HEK293 (cell line): ENCODE data around the gene ZNF593OS.

Source experiments
- BCL11A ChIP-seq: fragments of 450-650 bp; formaldehyde crosslinking; IDR thresholded peaks from 2 replicates; pipeline ENCODE4 v1.5.1; 2016; ENCODE audit warnings: low read depth, missing biosample characterization, missing genetic modification characterization
- IKZF3 ChIP-seq: fragments of 450-650 bp; IDR thresholded peaks from 2 replicates; pipeline ENCODE4 v1.5.0; 2018; ENCODE audit warnings: missing biosample characterization, mild to moderate bottlenecking, missing genetic modification characterization, moderate library complexity
- MEIS1 ChIP-seq: sonication (generic); formaldehyde crosslinking; IDR thresholded peaks from 2 replicates; pipeline ENCODE4 v1.8.1; 2022; ENCODE audit warnings: missing genetic modification reagents, mild to moderate bottlenecking, borderline replicate concordance
- RBAK ChIP-seq: fragments of 450-650 bp; formaldehyde crosslinking; IDR thresholded peaks from 2 replicates; pipeline ENCODE4 v1.5.1; 2016; ENCODE audit warnings: missing biosample characterization, missing genetic modification characterization
- REPIN1 ChIP-seq: fragments of 450-650 bp; formaldehyde crosslinking; IDR thresholded peaks from 2 replicates; pipeline ENCODE4 v1.5.1; 2017; ENCODE audit warnings: missing biosample characterization, missing genetic modification characterization, low read depth
- SALL2 ChIP-seq: fragments of 450-650 bp; formaldehyde crosslinking; IDR thresholded peaks from 2 replicates; pipeline ENCODE4 v1.5.0; 2017; ENCODE audit warnings: missing biosample characterization, mild to moderate bottlenecking, missing genetic modification characterization, borderline replicate concordance
- SCRT1 ChIP-seq: fragments of 450-650 bp; formaldehyde crosslinking; IDR thresholded peaks from 2 replicates; pipeline ENCODE4 v1.5.1; 2016; ENCODE audit warnings: missing biosample characterization, missing genetic modification characterization, borderline replicate concordance
- SP2 ChIP-seq: fragments of 450-650 bp; formaldehyde crosslinking; IDR thresholded peaks from 2 replicates; pipeline ENCODE4 v1.5.1; 2016; ENCODE audit warnings: missing biosample characterization, missing genetic modification characterization
- ZBTB48 ChIP-seq: fragments of 450-650 bp; formaldehyde crosslinking; IDR thresholded peaks from 2 replicates; pipeline ENCODE4 v1.5.1; 2016; ENCODE audit warnings: missing biosample characterization, missing genetic modification characterization
- ZBTB6 ChIP-seq: fragments of 450-650 bp; formaldehyde crosslinking; IDR thresholded peaks from 2 replicates; pipeline ENCODE4 v1.5.1; 2017; ENCODE audit warnings: missing biosample characterization, missing genetic modification characterization
- ZFP37 ChIP-seq: fragments of 450-650 bp; formaldehyde crosslinking; IDR thresholded peaks from 2 replicates; pipeline ENCODE4 v1.5.1; 2016; ENCODE audit warnings: missing biosample characterization, missing genetic modification characterization
- ZNF114 ChIP-seq: fragments of 450-650 bp; formaldehyde crosslinking; IDR thresholded peaks from 2 replicates; pipeline ENCODE4 v1.5.0; 2017; ENCODE audit warnings: missing biosample characterization, missing genetic modification characterization
- ZNF132 ChIP-seq: fragments of 450-650 bp; formaldehyde crosslinking; IDR thresholded peaks from 2 replicates; pipeline ENCODE4 v1.5.1; 2017; ENCODE audit warnings: missing biosample characterization, missing genetic modification characterization, borderline replicate concordance
- ZNF133 ChIP-seq: fragments of 450-650 bp; formaldehyde crosslinking; IDR thresholded peaks from 2 replicates; pipeline ENCODE4 v1.5.1; 2016; ENCODE audit warnings: missing biosample characterization, missing genetic modification characterization
- ZNF140 ChIP-seq: fragments of 450-650 bp; formaldehyde crosslinking; IDR thresholded peaks from 2 replicates; pipeline ENCODE4 v1.5.1; 2016; ENCODE audit warnings: missing biosample characterization, missing genetic modification characterization
- ZNF146 ChIP-seq: fragments of 450-650 bp; formaldehyde crosslinking; IDR thresholded peaks from 2 replicates; pipeline ENCODE4 v1.5.1; 2016; ENCODE audit warnings: missing biosample characterization, missing genetic modification characterization
- ZNF157 ChIP-seq: fragments of 450-650 bp; formaldehyde crosslinking; IDR thresholded peaks from 2 replicates; pipeline ENCODE4 v1.5.1; 2016; ENCODE audit warnings: missing biosample characterization, missing genetic modification characterization
- ZNF174 ChIP-seq: fragments of 450-650 bp; formaldehyde crosslinking; IDR thresholded peaks from 2 replicates; pipeline ENCODE4 v1.5.0; 2017; ENCODE audit warnings: missing biosample characterization, mild to moderate bottlenecking, missing genetic modification characterization
- ZNF248 ChIP-seq: fragments of 450-650 bp; formaldehyde crosslinking; IDR thresholded peaks from 2 replicates; pipeline ENCODE4 v1.5.1; 2017; ENCODE audit warnings: missing biosample characterization, missing genetic modification characterization
- ZNF274 ChIP-seq, 2 experiments: fragments of 200-500 bp in 1 of 2; fragments of 450-650 bp in 1 of 2; sonication (Bioruptor generic) in 1 of 2; formaldehyde crosslinking in 1 of 2; IDR thresholded peaks; 2 replicates each; pipeline versions ENCODE4 v1.5.1 to v1.6.1; 2014 to 2016; ENCODE audit warnings: borderline replicate concordance in 1 of 2, inconsistent platforms in 1 of 2, low read length in 1 of 2, missing biosample characterization in 1 of 2, missing genetic modification characterization in 1 of 2
- ZNF302 ChIP-seq: fragments of 450-650 bp; formaldehyde crosslinking; IDR thresholded peaks from 2 replicates; pipeline ENCODE4 v1.5.1; 2016; ENCODE audit warnings: missing biosample characterization, missing genetic modification characterization, low read depth
- ZNF350 ChIP-seq: fragments of 450-650 bp; formaldehyde crosslinking; IDR thresholded peaks from 2 replicates; pipeline ENCODE4 v1.5.0; 2017; ENCODE audit warnings: missing biosample characterization, mild to moderate bottlenecking, missing genetic modification characterization
- ZNF426 ChIP-seq: fragments of 450-650 bp; formaldehyde crosslinking; IDR thresholded peaks from 2 replicates; pipeline ENCODE4 v1.5.1; 2017; ENCODE audit warnings: missing biosample characterization, missing genetic modification characterization, mild to moderate bottlenecking, inconsistent platforms, moderate library complexity
- ZNF529 ChIP-seq: fragments of 450-650 bp; formaldehyde crosslinking; IDR thresholded peaks from 2 replicates; pipeline ENCODE4 v1.5.1; 2017; ENCODE audit warnings: missing genetic modification characterization, missing biosample characterization; ENCODE audit not compliant: insufficient replicate concordance
- ZNF555 ChIP-seq: fragments of 450-650 bp; formaldehyde crosslinking; conservative IDR thresholded peaks from 2 replicates; pipeline ENCODE4 v1.5.1; 2017; ENCODE audit warnings: missing biosample characterization, mild to moderate bottlenecking, missing genetic modification characterization, inconsistent platforms
- ZNF560 ChIP-seq: fragments of 450-650 bp; formaldehyde crosslinking; IDR thresholded peaks from 2 replicates; pipeline ENCODE4 v1.5.1; 2017; ENCODE audit warnings: missing biosample characterization, missing genetic modification characterization, borderline replicate concordance
- ZNF561 ChIP-seq: fragments of 450-650 bp; IDR thresholded peaks from 2 replicates; pipeline ENCODE4 v1.5.1; 2018; ENCODE audit warnings: missing biosample characterization, missing genetic modification characterization, borderline replicate concordance
- ZNF585B ChIP-seq: fragments of 450-650 bp; formaldehyde crosslinking; IDR thresholded peaks from 2 replicates; pipeline ENCODE4 v1.5.1; 2016; ENCODE audit warnings: missing biosample characterization, missing genetic modification characterization
- ZNF610 ChIP-seq: fragments of 450-650 bp; formaldehyde crosslinking; IDR thresholded peaks from 2 replicates; pipeline ENCODE4 v1.5.1; 2016; ENCODE audit warnings: missing biosample characterization, missing genetic modification characterization, borderline replicate concordance
- ZNF701 ChIP-seq: fragments of 450-650 bp; formaldehyde crosslinking; IDR thresholded peaks from 2 replicates; pipeline ENCODE4 v1.5.1; 2016; ENCODE audit warnings: missing biosample characterization, missing genetic modification characterization
- ZNF768 ChIP-seq: fragments of 450-650 bp; formaldehyde crosslinking; IDR thresholded peaks from 2 replicates; pipeline ENCODE4 v1.5.1; 2018; ENCODE audit warnings: missing biosample characterization, mild to moderate bottlenecking, missing genetic modification characterization
- ZNF791 ChIP-seq: fragments of 450-650 bp; formaldehyde crosslinking; IDR thresholded peaks from 2 replicates; pipeline ENCODE4 v1.5.1; 2016; ENCODE audit warnings: missing biosample characterization, missing genetic modification characterization
- ZSCAN16 ChIP-seq: fragments of 450-650 bp; formaldehyde crosslinking; IDR thresholded peaks from 2 replicates; pipeline ENCODE4 v1.5.1; 2016; ENCODE audit warnings: missing biosample characterization, missing genetic modification characterization
- ZSCAN23 ChIP-seq: fragments of 450-650 bp; formaldehyde crosslinking; IDR thresholded peaks from 2 replicates; pipeline ENCODE4 v1.5.1; 2016; ENCODE audit warnings: missing biosample characterization, missing genetic modification characterization
- ZSCAN30 ChIP-seq: fragments of 450-650 bp; IDR thresholded peaks from 2 replicates; pipeline ENCODE4 v1.5.1; 2018; ENCODE audit warnings: missing biosample characterization, mild to moderate bottlenecking, missing genetic modification characterization, moderate library complexity
- TF ChIP-seq, protein P1 (sequence below): fragments of 450-650 bp; formaldehyde crosslinking; IDR thresholded peaks from 2 replicates; pipeline ENCODE4 v1.5.1; 2016; ENCODE audit warnings: missing biosample characterization, missing genetic modification characterization
- TF ChIP-seq, protein P2 (sequence below): fragments of 450-650 bp; formaldehyde crosslinking; IDR thresholded peaks from 2 replicates; pipeline ENCODE4 v1.5.1; 2016; ENCODE audit warnings: missing biosample characterization, missing genetic modification characterization

ZNF593OS gene

DNA sequence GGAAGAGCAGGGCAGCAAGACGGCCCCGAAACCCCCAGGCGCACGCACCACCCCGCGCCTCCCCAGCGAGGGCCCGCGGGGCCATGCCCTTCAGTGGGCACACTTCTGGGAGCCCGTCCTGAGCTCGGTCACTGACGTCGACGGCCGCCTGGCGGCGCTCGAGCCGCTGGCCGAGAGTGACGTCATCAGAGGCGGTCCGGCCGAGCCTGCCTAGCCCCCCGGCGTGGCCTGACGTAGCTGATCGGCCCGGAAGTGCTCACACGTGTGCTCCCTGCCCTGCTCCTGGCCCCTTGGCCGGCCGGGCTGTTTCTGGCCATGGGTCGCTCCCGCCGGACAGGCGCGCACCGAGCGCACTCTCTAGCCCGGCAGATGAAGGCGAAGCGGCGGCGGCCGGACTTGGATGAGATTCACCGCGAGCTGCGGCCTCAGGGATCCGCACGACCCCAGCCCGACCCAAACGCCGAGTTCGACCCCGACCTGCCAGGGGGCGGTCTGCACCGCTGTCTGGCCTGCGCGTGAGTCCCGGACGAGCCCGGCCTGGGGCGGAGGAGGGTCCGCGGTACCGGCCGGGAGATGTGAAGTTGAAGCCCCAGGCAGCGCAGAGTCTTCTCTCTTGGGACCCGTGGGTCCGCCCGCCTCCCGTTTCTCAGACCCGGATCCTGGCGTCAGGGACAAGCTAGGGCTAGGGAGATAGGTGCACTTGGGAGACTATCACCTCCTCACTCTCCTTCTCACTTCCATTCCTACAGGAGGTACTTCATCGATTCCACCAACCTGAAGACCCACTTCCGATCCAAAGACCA lies 1.8 kb downstream of the ZNF593OS start, which contains the start of gene ZNF593 (continued):
- TF ChIP-seq ZNF701 (no peak), ZBTB48 (tag by site-specific recombination) (peak; percentile 99), REPIN1 (tag by site-specific recombination) (no peak), ZBTB6 (tag by site-specific recombination) (peak; percentile 76), ZNF585B (tag by site-specific recombination) (no peak), ZNF114 (tag by site-specific recombination) (no peak), ZSCAN16 (peak; percentile 87), ZNF302 (tag by site-specific recombination) (no peak), ZNF274 (IDR thresholded peaks at IDR 0.05; ENCODE audit: low read length) (no peak), ZNF274 (tag by site-specific recombination; IDR thresholded peaks at IDR 0.05; ENCODE audit: borderline replicate concordance) (no peak), ZNF174 (no peak), ZFP37 (peak; percentile 97), ZNF768 (tag by site-specific recombination) (no peak), ZNF132 (tag by site-specific recombination) (no peak), SCRT1 (tag by site-specific recombination) (no peak), ZNF146 (0 out of 2 replicates have a peak, but pooled peaks have one; percentile 48), ZNF555 (no peak), ZNF791 (no peak), ZNF140 (no peak), MEIS1 (no peak), ZNF610 (tag by site-specific recombination) (peak; percentile 66), ZNF157 (tag by site-specific recombination) (no peak), BCL11A (tag by site-specific recombination) (peak; percentile 98), ZNF350 (tag by site-specific recombination) (no peak), RBAK (tag by site-specific recombination) (no peak), ZSCAN23 (tag by site-specific recombination) (peak; percentile 95), ZNF561 (tag by site-specific recombination) (peak; percentile 53; the same call in 1 of the 2 replicates), ZNF133 (tag by site-specific recombination) (0 out of 2 replicates have a peak, but pooled peaks have one; percentile 43), ZNF560 (tag by site-specific recombination) (no peak), ZNF426 (tag by site-specific recombination) (no peak), ZNF248 (no peak), SP2 (peak; percentile 70), IKZF3 (tag by site-specific recombination) (0 out of 2 replicates have a peak, but pooled peaks have one; percentile 17), SALL2 (tag by site-specific recombination) (0 out of 2 replicates have a peak, but pooled peaks have one; percentile 29), ZNF529 (tag by site-specific recombination) (no peak), ZSCAN30 (tag by site-specific recombination) (peak; percentile 91)
- TF ChIP-seq, protein P1, sequence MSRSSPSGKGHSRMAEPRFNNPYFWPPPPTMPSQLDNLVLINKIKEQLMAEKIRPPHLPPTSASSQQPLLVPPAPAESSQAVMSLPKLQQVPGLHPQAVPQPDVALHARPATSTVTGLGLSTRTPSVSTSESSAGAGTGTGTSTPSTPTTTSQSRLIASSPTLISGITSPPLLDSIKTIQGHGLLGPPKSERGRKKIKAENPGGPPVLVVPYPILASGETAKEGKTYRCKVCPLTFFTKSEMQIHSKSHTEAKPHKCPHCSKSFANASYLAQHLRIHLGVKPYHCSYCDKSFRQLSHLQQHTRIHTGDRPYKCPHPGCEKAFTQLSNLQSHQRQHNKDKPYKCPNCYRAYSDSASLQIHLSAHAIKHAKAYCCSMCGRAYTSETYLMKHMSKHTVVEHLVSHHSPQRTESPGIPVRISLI, result no peak
- TF ChIP-seq, protein P2, sequence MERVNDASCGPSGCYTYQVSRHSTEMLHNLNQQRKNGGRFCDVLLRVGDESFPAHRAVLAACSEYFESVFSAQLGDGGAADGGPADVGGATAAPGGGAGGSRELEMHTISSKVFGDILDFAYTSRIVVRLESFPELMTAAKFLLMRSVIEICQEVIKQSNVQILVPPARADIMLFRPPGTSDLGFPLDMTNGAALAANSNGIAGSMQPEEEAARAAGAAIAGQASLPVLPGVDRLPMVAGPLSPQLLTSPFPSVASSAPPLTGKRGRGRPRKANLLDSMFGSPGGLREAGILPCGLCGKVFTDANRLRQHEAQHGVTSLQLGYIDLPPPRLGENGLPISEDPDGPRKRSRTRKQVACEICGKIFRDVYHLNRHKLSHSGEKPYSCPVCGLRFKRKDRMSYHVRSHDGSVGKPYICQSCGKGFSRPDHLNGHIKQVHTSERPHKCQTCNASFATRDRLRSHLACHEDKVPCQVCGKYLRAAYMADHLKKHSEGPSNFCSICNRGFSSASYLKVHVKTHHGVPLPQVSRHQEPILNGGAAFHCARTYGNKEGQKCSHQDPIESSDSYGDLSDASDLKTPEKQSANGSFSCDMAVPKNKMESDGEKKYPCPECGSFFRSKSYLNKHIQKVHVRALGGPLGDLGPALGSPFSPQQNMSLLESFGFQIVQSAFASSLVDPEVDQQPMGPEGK (tag by site-specific recombination), result peak; percentile 93
